SK-N-MC (cell line): Measurements from ENCODE around the gene GORASP1.

Experiments
- DNase-seq: peaks from one replicate; pipeline ENCODE4 v3.0.0-alpha.2; 2011; ENCODE audit warnings: low read depth, low spot score
- H3K27ac ChIP-seq: fragments of 200-600 bp; sonication (generic); 2 replicates; pipeline ENCODE4 v1.5.1; 2016; ENCODE audit warnings: mixed run types
- H3K36me3 ChIP-seq: fragments of 200-600 bp; sonication (generic); 2 replicates; pipeline ENCODE4 v1.6.1; 2017; ENCODE audit warnings: antibody characterized with exemption, low read length, mixed read lengths; ENCODE audit not compliant: insufficient read depth
- H3K4me3 ChIP-seq: fragments of 200-600 bp; sonication (generic); 2 replicates; pipeline ENCODE4 v1.5.1; 2016
- H3K9ac ChIP-seq: fragments of 200-600 bp; sonication (generic); 2 replicates; pipeline ENCODE4 v1.8.0; 2017; ENCODE audit warnings: mixed run types, mixed read lengths; ENCODE audit not compliant: insufficient read length
- H3K9me3 ChIP-seq: fragments of 200-600 bp; sonication (generic); 2 replicates; pipeline ENCODE4 v1.6.1; 2017; ENCODE audit warnings: low read depth, mild to moderate bottlenecking, antibody characterized with exemption, low read length, moderate library complexity, mixed read lengths
- EZH2 ChIP-seq: fragments of 200-600 bp; sonication (generic); IDR thresholded peaks from one replicate; pipeline ENCODE4 v1.6.1; 2017; ENCODE audit warnings: antibody characterized with exemption
- FOXP2 ChIP-seq: optimal IDR thresholded peaks from 2 replicates; pipeline ENCODE3; 2011; ENCODE audit warnings: mild to moderate bottlenecking, moderate library complexity; ENCODE audit not compliant: insufficient read depth; ENCODE audit errors: extremely low read length, control extremely low read depth
- POLR2AphosphoS5 ChIP-seq: IDR thresholded peaks from 2 replicates; pipeline ENCODE4 v1.6.1; 2012; ENCODE audit warnings: mild to moderate bottlenecking, low read depth, low read length, borderline replicate concordance

Gene GORASP1

DNA sequence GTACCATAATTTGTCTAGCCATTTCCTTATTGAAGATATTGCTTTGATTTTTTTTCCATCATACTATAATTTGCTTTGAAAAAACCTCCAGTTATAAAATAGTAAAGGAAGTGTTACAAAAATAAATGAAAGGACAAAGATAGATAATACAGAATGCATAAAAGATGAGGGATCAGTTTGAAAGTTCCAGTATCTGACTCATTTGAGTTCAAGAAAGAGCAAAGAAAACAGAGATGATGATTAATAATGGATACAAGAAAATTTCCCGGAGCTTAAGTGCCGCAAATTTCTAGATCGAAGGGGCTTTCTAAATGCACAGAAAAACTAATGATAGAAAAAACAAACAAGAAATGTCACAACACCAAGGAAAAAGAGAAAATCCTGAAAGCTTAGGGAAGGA is 51.3 kb downstream of the GORASP1 start:
- Histone ChIP-seq H3K9me3 (no peaks in the 10 kb centered on the region), H3K36me3 (no peaks in the 10 kb centered on the region), H3K4me3 (no peak overlapping the region), H3K9ac (no peak overlapping the region), H3K27ac (no peak overlapping the region)
- DNase-seq = no peak
- TF ChIP-seq FOXP2 (no peak), EZH2 (no peak), POLR2AphosphoS5 (no peak)

DNA sequence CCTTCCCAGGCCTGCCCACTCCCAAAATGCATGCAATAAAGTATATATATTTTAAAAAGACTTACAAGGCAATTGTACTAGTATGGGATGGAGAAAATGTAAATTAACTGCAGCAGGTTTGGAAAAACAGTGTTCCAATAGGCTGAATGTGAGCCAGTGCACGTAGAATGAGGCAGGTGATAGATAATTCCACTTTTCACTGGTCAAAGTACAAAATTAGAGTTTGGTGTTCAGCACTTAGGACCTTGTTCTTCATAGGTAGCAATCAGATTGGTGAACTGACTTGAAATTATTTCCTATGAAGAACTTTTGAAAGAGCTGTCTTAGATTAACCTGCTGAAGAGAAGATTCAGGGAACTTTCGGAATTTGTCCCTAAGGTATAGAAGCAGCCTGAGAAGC is 53.7 kb downstream of the GORASP1 start:
- Histone ChIP-seq H3K36me3 (no peaks in the 10 kb centered on the region), H3K9ac (no peak overlapping the region), H3K27ac (no peak overlapping the region), H3K9me3 (no peaks in the 10 kb centered on the region), H3K4me3 (no peak overlapping the region)
- TF ChIP-seq FOXP2 (no peak), EZH2 (no peak), POLR2AphosphoS5 (no peak)
- no peak for DNase-seq

DNA sequence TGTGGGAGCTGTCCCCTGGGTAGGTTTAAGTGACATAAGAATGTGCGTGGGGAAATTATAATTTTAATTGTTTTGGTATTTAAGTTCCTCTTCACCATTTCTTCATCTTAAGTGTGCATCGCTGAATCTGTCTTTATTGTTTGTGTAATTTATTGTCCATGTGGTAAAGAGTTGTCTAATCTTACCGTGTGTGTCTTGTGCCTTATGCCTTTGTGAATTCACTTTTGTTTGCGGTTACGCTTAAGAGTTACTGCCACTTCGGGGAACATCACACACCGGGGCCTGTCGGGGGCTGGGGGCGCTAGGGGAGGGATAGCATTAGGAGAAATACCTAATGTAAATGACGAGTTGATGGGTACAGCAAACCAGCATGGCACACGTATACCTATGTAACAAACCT is 54.8 kb downstream of the GORASP1 start:
- H3K27ac ChIP-seq = no peak overlapping the region
- TF ChIP-seq EZH2 (no peak), FOXP2 (no peak), POLR2AphosphoS5 (no peak)
- DNase-seq = no peak
- H3K9me3 ChIP-seq = no peaks in the 10 kb centered on the region
- H3K4me3 ChIP-seq = peak overlapping the region; percentile 81
- H3K36me3 ChIP-seq = no peaks in the 10 kb centered on the region
- peak overlapping the region; percentile 78 for H3K9ac ChIP-seq

DNA sequence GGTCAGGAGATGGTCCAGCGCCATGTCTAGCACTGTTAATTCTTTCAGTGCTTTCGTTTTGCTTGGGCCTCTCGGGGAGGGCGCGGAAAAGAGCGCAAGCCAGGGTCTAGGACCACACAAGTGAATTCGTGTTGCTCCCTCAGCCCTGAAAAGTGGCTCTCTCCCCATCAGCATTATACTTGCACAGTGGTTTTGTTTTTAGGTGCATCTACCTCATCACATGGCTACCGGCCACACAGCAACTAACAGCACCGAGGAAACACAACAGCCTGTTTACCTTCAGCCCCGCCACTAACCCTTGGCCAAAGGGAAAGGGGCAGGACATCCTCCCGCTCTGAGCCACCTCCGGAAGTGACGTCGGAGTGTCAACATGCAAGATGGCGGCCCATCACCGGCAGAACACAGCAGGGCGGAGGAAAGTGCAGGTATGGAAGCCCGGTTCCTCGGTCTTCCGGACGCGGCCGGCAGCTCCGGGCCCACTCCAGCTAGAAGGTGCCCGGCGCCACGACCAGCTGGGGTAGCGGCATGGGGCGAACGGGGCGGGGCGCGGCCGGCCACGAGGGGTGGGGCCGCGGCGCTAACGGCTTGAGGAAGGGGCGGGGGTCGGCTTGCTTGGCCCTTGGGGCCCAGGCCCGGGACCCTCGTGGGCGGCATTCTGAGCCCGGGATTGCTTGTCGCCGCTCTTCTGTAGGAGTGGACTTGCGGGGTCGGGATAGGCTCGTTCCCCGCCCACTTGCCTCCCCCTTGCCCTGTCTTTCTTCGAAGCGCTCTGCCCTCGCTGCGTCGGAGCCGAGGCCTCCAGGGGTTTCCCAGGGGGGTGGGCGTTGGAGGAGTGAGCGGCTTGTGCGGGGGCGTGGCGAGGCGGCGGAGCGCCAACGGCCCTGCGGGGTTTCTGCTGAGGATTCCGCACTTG is 55.5 kb downstream of the GORASP1 start, which contains the start of the genes SCN11A and WDR48:
SCN11A (minus strand) TSS at position 296 of the 913 bp plus-strand sequence. CDS start 101,582 bp downstream, outside the sequence.
WDR48 (plus strand) TSS at position 368 of the 913 bp plus-strand sequence; CDS start at position 378, 10 bp downstream.
- no peaks in the 10 kb centered on the region for H3K36me3 ChIP-seq
- H3K27ac ChIP-seq = no peak within 1 kb of the TSS
- TF ChIP-seq FOXP2 (no peak), POLR2AphosphoS5 (peak; percentile 87), EZH2 (no peak)
- peak; percentile 24 for DNase-seq
- peak within 1 kb of the TSS; percentile 81 for H3K4me3 ChIP-seq
- peak within 1 kb of the TSS; percentile 78 for H3K9ac ChIP-seq
- H3K9me3 ChIP-seq = no peaks in the 10 kb centered on the region

DNA sequence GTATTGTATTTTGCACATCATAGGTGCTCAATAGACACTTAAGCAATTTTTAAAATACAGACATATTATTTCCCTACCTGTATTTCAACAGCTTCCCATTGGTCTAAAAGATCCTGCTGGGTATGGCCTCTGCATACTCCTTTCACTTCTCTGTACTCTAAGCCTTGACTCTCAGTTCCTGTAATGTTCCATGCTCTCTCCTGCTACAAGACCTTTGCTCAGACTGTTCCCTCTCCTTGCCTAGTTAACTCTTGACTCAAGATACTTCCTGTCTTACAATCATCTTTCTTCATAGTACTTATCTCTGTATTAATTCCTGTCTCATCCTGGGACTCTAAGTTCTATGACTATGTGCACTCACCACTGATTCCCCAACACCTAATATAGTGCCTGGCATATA is 57.4 kb downstream of the GORASP1 start:
- Histone ChIP-seq H3K36me3 (no peaks in the 10 kb centered on the region), H3K27ac (no peak overlapping the region), H3K4me3 (no peak overlapping the region), H3K9me3 (no peaks in the 10 kb centered on the region), H3K9ac (no peak overlapping the region)
- DNase-seq = no peak
- TF ChIP-seq POLR2AphosphoS5 (no peak), EZH2 (no peak), FOXP2 (no peak)
